H1 (cell line): Measurements from ENCODE around the gene SNU13. TPM values are rescaled to one million over a fixed set of nuclear protein-coding genes. Genes with fewer than 3 reads are reported as not detected.
"Not testable (repeated sequence)": the region's sequence is repeated elsewhere in the genome, so short reads cannot be mapped to it uniquely, and the experiment has no call there.

ENCODE experiments used
- CTCF ChIA-PET: fragments of 300-600 bp; sonication (Branson Sonifier 250); formaldehyde crosslinking; loops from one replicate; lab custom pipeline; 2021; ENCODE audit not compliant: partially characterized antibody; lab: Charles Lee
- POLR2A ChIA-PET: fragments of 300-600 bp; sonication (Branson Sonifier 250); formaldehyde crosslinking; loops from one replicate; lab custom pipeline; 2021; ENCODE audit warnings: inconsistent platforms; ENCODE audit not compliant: partially characterized antibody; lab: Charles Lee
- DNase-seq, 2 experiments: peaks; one replicate each; pipeline versions ENCODE4 v3.0.0 to v3.0.0-alpha.2; 2010 to 2022; ENCODE audit warnings: low spot score in 2 of 2, low read depth in 1 of 2, mixed read lengths in 1 of 2
- FAIRE-seq: peaks from 2 replicates; lab custom pipeline; 2011; peaks lifted over from hg19 to GRCh38; lab: Jason Lieb, UNC
- H2AFZ ChIP-seq: 2 replicates; pipeline ENCODE4 v1.8.1; 2012; ENCODE audit warnings: low read length, inconsistent platforms
- H2AK5ac ChIP-seq: 2 replicates; pipeline ENCODE4 v1.6.1; 2013; ENCODE audit warnings: low read depth, low read length
- H2BK120ac ChIP-seq: replicated peaks from 2 replicates; pipeline ENCODE3; 2013; ENCODE audit warnings: low read depth, low read length, inconsistent platforms
- H2BK12ac ChIP-seq: 2 replicates; pipeline ENCODE4 v1.6.1; 2013; ENCODE audit warnings: low read depth, low read length
- H2BK15ac ChIP-seq: 2 replicates; pipeline ENCODE4 v1.6.1; 2013; ENCODE audit warnings: low read length
- H2BK20ac ChIP-seq: 2 replicates; pipeline ENCODE4 v1.6.1; 2013; ENCODE audit warnings: low read length
- H2BK5ac ChIP-seq: 2 replicates; pipeline ENCODE4 v1.6.1; 2013; ENCODE audit warnings: low read depth, low read length
- H3K14ac ChIP-seq: 2 replicates; pipeline ENCODE4 v1.6.1; 2013; ENCODE audit warnings: inconsistent platforms; ENCODE audit not compliant: insufficient read length
- H3K18ac ChIP-seq: 2 replicates; pipeline ENCODE4 v1.6.1; 2013; ENCODE audit warnings: low read length; ENCODE audit errors: extremely low read depth
- H3K23ac ChIP-seq: 2 replicates; pipeline ENCODE4 v1.6.1; 2013; ENCODE audit warnings: inconsistent platforms; ENCODE audit not compliant: insufficient read length
- H3K23me2 ChIP-seq: 2 replicates; pipeline ENCODE4 v1.6.1; 2013; ENCODE audit warnings: low read depth, low read length
- H3K27ac ChIP-seq: 2 replicates; pipeline ENCODE4 v1.6.1; 2011; ENCODE audit warnings: low read depth, low read length, inconsistent platforms
- H3K27me3 ChIP-seq, 4 experiments: replicated peaks in 1 of 4; 1 replicate in 1 of 4; 2 replicates in 3 of 4; pipeline versions ENCODE4 v1.6.1 to v1.8.1; 2011 to 2013; ENCODE audit warnings: low read length in 3 of 4, mild to moderate bottlenecking in 3 of 4, inconsistent platforms in 2 of 4, mixed read lengths in 2 of 4, moderate library complexity in 1 of 4; ENCODE audit not compliant: control insufficient read depth in 3 of 4, insufficient read depth in 3 of 4; ENCODE audit errors: extremely low read depth in 1 of 4
- H3K36me3 ChIP-seq, 4 experiments: 2 replicates each; pipeline versions ENCODE4 v1.6.1 to v1.8.1; 2011 to 2013; ENCODE audit warnings: mild to moderate bottlenecking in 4 of 4, low read length in 3 of 4, moderate library complexity in 2 of 4, control low read depth in 1 of 4, inconsistent platforms in 1 of 4; ENCODE audit not compliant: insufficient read depth in 4 of 4, control insufficient read depth in 2 of 4
- H3K4ac ChIP-seq: replicated peaks from 2 replicates; pipeline ENCODE3; 2013; ENCODE audit warnings: low read length, low read depth, mixed read lengths, inconsistent platforms; ENCODE audit not compliant: insufficient read length
- H3K4me1 ChIP-seq, 4 experiments: replicated peaks in 1 of 4; 1 replicate in 1 of 4; 2 replicates in 3 of 4; pipeline versions ENCODE4 v1.6.1 to v1.8.1; 2011 to 2013; ENCODE audit warnings: low read length in 3 of 4, inconsistent platforms in 2 of 4, mixed read lengths in 1 of 4; ENCODE audit not compliant: insufficient read depth in 4 of 4, control insufficient read depth in 3 of 4
- H3K4me2 ChIP-seq, 2 experiments: 2 replicates each; pipeline versions ENCODE4 v1.6.1 to v1.8.1; 2011 to 2013; ENCODE audit warnings: low read depth in 2 of 2, low read length in 2 of 2, control low read depth in 1 of 2, inconsistent platforms in 1 of 2, mild to moderate bottlenecking in 1 of 2; ENCODE audit not compliant: insufficient read depth in 1 of 2
- H3K4me3 ChIP-seq, 4 experiments: fragments of 200-600, 300-600 bp in 1 of 4; sonication (generic), shearing (Covaris generic), sonication (Bioruptor Twin) in 1 of 4; 2 replicates each; pipeline versions ENCODE4 v1.5.1 to v1.8.1; 2011 to 2016; ENCODE audit warnings: low read length in 4 of 4, low read depth in 3 of 4, control low read depth in 2 of 4, inconsistent platforms in 2 of 4, mild to moderate bottlenecking in 2 of 4, mixed read lengths in 1 of 4, moderate library complexity in 1 of 4; ENCODE audit not compliant: insufficient read depth in 2 of 4; ENCODE audit errors: extremely low read depth in 1 of 4
- H3K56ac ChIP-seq: replicated peaks from 2 replicates; pipeline ENCODE3; 2013; ENCODE audit warnings: low read depth, mild to moderate bottlenecking, mixed read lengths, low read length, inconsistent platforms; ENCODE audit not compliant: insufficient read length
- H3K79me1 ChIP-seq: 2 replicates; pipeline ENCODE4 v1.6.1; 2013; ENCODE audit warnings: low read depth, low read length, control low read depth
- H3K79me2 ChIP-seq, 2 experiments: 2 replicates each; pipeline versions ENCODE4 v1.6.1 to v1.8.1; 2012 to 2013; ENCODE audit warnings: low read length in 2 of 2, mild to moderate bottlenecking in 2 of 2, inconsistent platforms in 1 of 2; ENCODE audit not compliant: insufficient read depth in 2 of 2, control insufficient read depth in 1 of 2
- H3K9ac ChIP-seq, 4 experiments: replicated peaks in 1 of 4; 1 replicate in 1 of 4; 2 replicates in 3 of 4; pipeline versions ENCODE4 v1.6.1 to v1.8.1; 2011 to 2013; ENCODE audit warnings: low read depth in 3 of 4, low read length in 3 of 4, control low read depth in 2 of 4, mild to moderate bottlenecking in 2 of 4, moderate library complexity in 2 of 4, inconsistent platforms in 1 of 4; ENCODE audit errors: extremely low read depth in 1 of 4
- H3K9me3 ChIP-seq, 2 experiments: 2 replicates each; pipeline versions ENCODE4 v1.6.1 to v1.8.1; 2012 to 2013; ENCODE audit warnings: mild to moderate bottlenecking in 2 of 2, moderate library complexity in 2 of 2, control low read depth in 1 of 2, inconsistent platforms in 1 of 2, low read depth in 1 of 2, low read length in 1 of 2, mixed read lengths in 1 of 2; ENCODE audit not compliant: insufficient read depth in 2 of 2
- H4K20me1 ChIP-seq, 2 experiments: replicated peaks in 1 of 2; 2 replicates each; pipeline versions ENCODE3 to v1.8.1; 2011 to 2013; ENCODE audit warnings: inconsistent platforms in 2 of 2, low read length in 2 of 2, mild to moderate bottlenecking in 1 of 2; ENCODE audit not compliant: insufficient read depth in 2 of 2, control insufficient read depth in 1 of 2
- H4K5ac ChIP-seq: 2 replicates; pipeline ENCODE4 v1.6.1; 2013; ENCODE audit warnings: low read length, low read depth, mixed read lengths, inconsistent platforms; ENCODE audit not compliant: insufficient read length
- H4K8ac ChIP-seq: 2 replicates; pipeline ENCODE4 v1.8.0; 2013; ENCODE audit warnings: mild to moderate bottlenecking, moderate library complexity, low read length, inconsistent platforms; ENCODE audit not compliant: insufficient read depth; ENCODE audit errors: extremely low read depth
- H4K91ac ChIP-seq: replicated peaks from 2 replicates; pipeline ENCODE3; 2013; ENCODE audit warnings: low read length, mixed read lengths, inconsistent platforms; ENCODE audit not compliant: insufficient read length
- GABPA ChIP-seq: IDR thresholded peaks from 2 replicates; pipeline ENCODE4 v1.6.1; 2011; ENCODE audit warnings: mild to moderate bottlenecking, low read length, moderate library complexity, borderline replicate concordance; ENCODE audit not compliant: insufficient read depth
- MAFK ChIP-seq: IDR thresholded peaks from 2 replicates; pipeline ENCODE4 v1.6.1; 2012; ENCODE audit warnings: low read depth, mild to moderate bottlenecking, improper control_type of control experiment, low read length
- POLR2A ChIP-seq, 2 experiments: IDR thresholded peaks; 1 replicate in 1 of 2; 2 replicates in 1 of 2; pipeline ENCODE4 v1.6.1; 2011; ENCODE audit warnings: low read depth in 2 of 2, low read length in 2 of 2, mild to moderate bottlenecking in 2 of 2; ENCODE audit errors: control extremely low read depth in 1 of 2
- TAF1 ChIP-seq: IDR thresholded peaks from 2 replicates; pipeline ENCODE4 v1.6.1; 2011; ENCODE audit warnings: mild to moderate bottlenecking, low read depth, low read length
- USF2 ChIP-seq: IDR thresholded peaks from 2 replicates; pipeline ENCODE4 v1.6.1; 2011; ENCODE audit warnings: low read length, improper control_type of control experiment
- WGBS, 2 experiments: shearing (Covaris generic) in 1 of 2; methylation state at CpG; one replicate each; pipeline versions ENCODE4 v1.1.6 to v1.1.7; 2013 to 2015; ENCODE audit warnings: low lambda C conversion rate in 2 of 2, mixed read lengths in 2 of 2, inconsistent platforms in 1 of 2, low coverage in 1 of 2, missing lambda C conversion rate in 1 of 2; ENCODE audit not compliant: insufficient replicate concordance in 2 of 2, insufficient coverage in 1 of 2, insufficient read length in 1 of 2; ENCODE audit errors: extremely low coverage in 1 of 2, missing lambda C conversion rate in 1 of 2; 5-methylcytosine and 5-hydroxymethylcytosine counted together
- polyA plus RNA-seq, 7 experiments: library from polyadenylated mRNA; depleted of rRNA in 3 of 7; stranded (reverse) in 5 of 7; unstranded in 2 of 7; fragments of >200 nt in 5 of 7; fragments of 200-250 nt in 2 of 7; gene quantifications; 1 replicate in 5 of 7; 2 replicates in 1 of 7; 4 replicates in 1 of 7; pipeline versions ENCODE4 v1.2.1 to v1.2.3, GENCODE V29; 2011 to 2013; ENCODE audit warnings: missing spikeins in 2 of 7, mixed read lengths in 2 of 7
- total RNA-seq: library from RNA; stranded (reverse); fragmentation: NEBNext Ultra II Directional; extraction: Animal tissue kit (Norgen Biotek cat#: 25700); gene quantifications from 2 replicates; pipeline ENCODE4 v1.2.1, GENCODE V29; 2021

The SNU13 gene
- total and polyA plus RNA-seq, 2 of the 8 experiments (the other 6 are each of a cell fraction or from before 2014, with no cell fraction given), result 241 to 281 TPM

- TF ChIP-seq USF2, result no peak
- no peak for TF ChIP-seq POLR2A (IDR thresholded peaks at IDR 0.05; ENCODE audit: control extremely low read depth in 1 of 2, low read depth in 2 of 2, low read length in 2 of 2)
- TF ChIP-seq GABPA, result no peak
- no peak for TF ChIP-seq MAFK
- no peak for TF ChIP-seq TAF1
- TF ChIP-seq, all 59 proteins: peak for 0
These were observed 52.2 kb downstream of the SNU13 start (continued) for GRCh38 chr22:41636467-41636866.

DNA sequence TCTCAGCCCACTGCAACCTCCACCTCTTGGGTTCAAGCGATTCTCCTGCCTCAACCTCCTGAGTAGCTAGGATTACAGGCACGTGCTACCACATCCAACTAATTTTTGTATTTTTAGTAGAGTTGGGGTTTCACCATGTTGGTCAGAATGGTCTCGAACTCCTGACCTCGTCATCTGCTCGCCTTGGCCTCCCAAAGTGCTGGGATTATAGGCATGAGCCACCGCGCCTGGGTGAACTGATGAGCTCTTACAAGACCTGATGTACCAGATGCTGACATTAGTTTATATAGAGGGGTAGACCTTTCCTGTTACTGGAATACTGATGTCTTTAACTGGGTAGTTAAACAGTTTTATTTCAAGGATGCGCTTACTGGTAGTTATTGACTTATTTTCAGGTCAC is 54.1 kb downstream of the SNU13 start:
- H3K56ac ChIP-seq, H2AK5ac ChIP-seq, H3K4me2 ChIP-seq, FAIRE-seq, H3K18ac ChIP-seq, H3K9me3 ChIP-seq, H3K23me2 ChIP-seq, H2BK12ac ChIP-seq, DNase-seq, H4K91ac ChIP-seq, H2BK15ac ChIP-seq, H3K4me3 ChIP-seq, H4K20me1 ChIP-seq, H3K9ac ChIP-seq, H2BK120ac ChIP-seq, H4K5ac ChIP-seq, H3K27me3 ChIP-seq, H2AFZ ChIP-seq, H3K27ac ChIP-seq, H4K8ac ChIP-seq, H3K23ac ChIP-seq, CTCF ChIA-PET, H3K4ac ChIP-seq, H2BK5ac ChIP-seq, H3K79me1 ChIP-seq, H2BK20ac ChIP-seq, H3K4me1 ChIP-seq, H3K14ac ChIP-seq: not testable (repeated sequence)
- 92% methylated on average over 7 of the region's 8 CpGs; no CpG with 5 or more reads in 1 of the 2 experiments for WGBS, 2 experiments
- POLR2A ChIA-PET, result interaction anchor here (1.3 to 13.3 kb wide), 4 partner anchors 9 to 31 kb away, joined by 3 to 157 read pairs (median 12); partner anchors contain the start of genes DESI1 and XRCC6
- Histone ChIP-seq H3K79me2 (peaks cover 0 to 14% of the 10 kb centered on the region in 2 experiments; a peak in 2 of 4 replicates), H3K36me3 (peaks cover 30 to 78% (median 61%) of the 10 kb centered on the region in 4 experiments)
